ENCODE results near the gene ZNF618.
"Not testable (repeated sequence)": the region's sequence is repeated elsewhere in the genome, so short reads cannot be mapped to it uniquely, and the experiment has no call there.

Gene ZNF618

DNA sequence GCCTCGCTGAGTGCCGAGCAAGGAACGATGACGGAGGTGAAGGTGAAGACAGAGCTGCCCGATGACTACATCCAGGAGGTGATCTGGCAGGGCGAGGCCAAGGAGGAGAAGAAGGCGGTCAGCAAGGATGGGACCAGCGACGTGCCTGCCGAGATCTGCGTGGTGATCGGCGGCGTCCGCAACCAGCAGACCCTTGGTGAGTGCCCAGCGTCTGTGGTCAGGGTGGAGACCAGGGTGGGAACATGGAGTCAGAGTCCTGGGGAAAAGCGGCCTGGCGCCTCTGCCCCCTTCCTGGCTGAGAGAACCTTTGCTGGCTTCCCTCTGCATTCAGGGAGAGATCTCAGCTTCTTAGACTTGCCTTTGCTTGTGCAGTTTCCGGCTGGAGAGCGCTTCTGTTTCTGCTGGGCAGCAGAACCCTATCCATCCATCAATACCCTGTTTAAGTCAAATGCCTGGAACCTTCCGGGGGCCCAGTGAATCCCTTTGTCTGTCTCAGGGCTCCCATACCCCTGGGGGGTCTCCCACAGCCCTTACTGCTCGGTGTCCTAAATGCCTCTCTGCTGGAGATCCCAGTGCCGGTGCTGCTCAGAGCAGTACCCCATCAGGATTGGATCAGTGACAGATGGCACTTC, 112.4 kb downstream of the ZNF618 start:
- no peak for DNase-seq (ENCODE audit: low read depth)

DNA sequence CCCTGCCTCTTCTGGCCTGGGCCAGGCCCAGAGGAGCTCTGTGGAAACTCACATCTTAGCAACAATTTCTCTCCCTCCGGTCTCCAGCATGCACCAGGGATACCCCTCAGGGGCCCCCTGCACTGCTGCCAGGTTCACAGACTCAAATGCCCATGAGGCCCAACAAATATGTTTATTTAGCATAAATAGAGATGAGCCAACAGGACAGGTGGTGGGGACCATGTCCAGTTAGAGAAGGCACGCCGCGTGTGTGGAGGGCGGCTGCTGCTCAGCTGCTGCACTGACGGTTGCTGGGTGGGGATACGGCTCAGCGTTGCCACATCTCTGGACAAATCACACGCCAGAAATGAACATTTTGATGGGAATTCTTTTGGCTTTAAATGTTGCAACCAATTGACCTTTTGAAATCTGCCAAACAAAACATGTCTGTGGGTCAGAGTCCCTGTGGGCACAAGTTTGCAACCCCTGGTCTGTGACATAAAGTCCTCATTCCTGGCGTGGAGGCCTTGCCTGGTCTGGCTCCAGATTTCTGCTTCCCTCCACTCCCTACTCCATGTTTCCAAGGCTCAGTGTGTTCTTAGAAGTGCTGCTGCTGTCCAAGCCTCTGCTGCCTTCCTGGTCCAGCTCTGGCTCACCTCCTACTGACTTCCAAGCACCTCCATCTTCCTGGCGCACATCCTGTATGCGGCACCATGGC, 113.1 kb downstream of the ZNF618 start:
- no peak for DNase-seq (ENCODE audit: low read depth)

DNA sequence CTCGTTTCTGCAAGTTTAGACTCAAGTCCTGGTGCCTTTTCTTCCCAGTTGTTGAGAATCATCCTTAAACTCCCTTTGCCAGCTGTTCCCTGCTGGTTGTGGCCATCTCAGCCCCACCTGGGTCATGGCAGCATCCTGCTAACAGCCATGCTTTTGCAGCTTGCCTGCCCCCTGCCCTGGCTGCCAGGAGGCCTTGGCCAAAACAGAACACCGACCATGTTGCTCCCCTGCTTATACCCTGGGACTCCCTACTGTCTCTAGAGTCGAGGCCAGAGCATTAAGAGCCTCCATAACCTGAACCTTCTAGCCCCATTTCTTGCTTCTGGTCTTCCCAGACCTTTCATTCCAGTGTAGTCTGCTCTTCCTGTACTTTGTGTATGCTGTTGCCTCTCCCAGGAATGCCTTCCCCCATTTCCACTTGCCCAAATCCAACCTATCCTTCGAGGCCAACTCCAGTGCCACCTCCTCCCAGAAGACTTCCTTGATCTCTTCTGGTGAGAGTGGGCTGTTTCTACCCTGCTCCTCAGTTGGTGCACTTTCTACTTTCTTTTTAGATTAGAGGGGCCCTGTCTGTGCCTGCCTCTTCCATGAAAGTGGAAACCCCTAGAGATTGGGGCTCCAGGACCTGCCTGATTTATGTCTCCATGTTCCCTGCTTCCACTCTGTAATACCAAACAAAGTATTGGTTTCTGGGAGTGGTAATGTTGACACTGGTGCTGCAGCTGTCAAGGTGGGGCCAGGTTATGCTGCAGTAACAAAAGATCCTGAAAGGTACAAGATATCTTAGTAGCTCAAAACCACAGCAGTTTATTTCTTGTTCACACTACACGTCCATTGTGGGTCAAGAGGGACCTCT, 113.8 kb downstream of the ZNF618 start:
- DNase-seq (ENCODE audit: low read depth), result no peak

GRCh38 chr9:113990570-113990907, 114.4 kb downstream of the ZNF618 start:
- DNase-seq (ENCODE audit: low read depth), result no peak

- DNase-seq (ENCODE audit: low read depth), result no peak
Measured at GRCh38 chr9:113990975-113991471, 114.9 kb downstream of the ZNF618 start.

DNA sequence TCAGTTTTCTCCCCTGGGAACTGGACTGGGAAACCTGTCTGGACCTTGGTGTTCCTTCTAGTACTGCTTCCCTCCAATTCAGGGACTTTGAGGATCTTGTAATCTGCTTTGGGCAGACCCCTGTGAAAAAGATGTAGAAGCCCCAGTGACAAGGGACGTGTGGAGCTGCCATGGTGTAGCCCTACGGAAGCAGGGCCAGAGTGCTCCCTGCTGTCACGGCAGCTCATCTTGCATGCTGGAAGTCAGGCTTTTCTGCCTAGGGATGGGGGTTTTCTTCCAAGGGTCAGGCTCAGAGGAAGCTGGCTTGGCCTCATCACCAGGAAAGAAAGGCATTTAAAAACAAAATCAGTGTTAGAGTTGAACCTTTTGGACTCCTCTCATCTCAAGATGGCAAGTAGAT, 115.6 kb downstream of the ZNF618 start:
- no peak for DNase-seq (ENCODE audit: low read depth)

DNA sequence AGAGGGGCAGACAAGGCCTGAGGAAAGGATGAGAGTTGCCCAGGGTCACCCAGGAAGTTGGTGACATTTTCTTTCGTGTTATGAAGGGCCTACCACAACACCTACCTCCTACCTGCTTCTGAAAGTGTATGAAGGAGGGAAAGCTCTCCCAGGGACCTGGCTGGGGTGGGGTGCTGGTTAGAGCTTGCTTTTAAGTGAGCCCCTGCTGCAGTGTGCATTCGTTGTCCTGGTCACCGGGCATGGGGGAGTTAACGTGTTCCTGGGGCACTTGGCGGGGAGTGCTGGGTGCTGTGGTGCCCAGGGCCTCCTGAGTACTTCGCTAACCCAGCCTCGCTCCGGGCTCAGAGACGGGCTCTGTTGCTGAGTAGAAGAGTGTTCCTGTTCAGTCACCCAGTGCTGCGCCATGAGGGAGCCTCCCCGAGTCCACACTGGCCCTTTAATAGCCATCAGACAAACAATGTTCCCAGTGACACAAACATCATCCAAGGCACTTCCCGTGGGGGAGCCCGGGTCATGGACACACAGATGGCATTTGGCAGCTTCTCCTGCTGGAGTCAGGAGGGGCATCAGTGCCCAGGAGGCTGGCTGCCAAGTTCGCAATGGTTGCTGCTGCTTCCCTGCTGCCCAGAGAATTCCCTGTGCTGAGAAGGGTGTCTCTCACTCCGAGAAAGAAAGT, 116.3 kb downstream of the ZNF618 start:
- no peak for DNase-seq (ENCODE audit: low read depth)

DNA sequence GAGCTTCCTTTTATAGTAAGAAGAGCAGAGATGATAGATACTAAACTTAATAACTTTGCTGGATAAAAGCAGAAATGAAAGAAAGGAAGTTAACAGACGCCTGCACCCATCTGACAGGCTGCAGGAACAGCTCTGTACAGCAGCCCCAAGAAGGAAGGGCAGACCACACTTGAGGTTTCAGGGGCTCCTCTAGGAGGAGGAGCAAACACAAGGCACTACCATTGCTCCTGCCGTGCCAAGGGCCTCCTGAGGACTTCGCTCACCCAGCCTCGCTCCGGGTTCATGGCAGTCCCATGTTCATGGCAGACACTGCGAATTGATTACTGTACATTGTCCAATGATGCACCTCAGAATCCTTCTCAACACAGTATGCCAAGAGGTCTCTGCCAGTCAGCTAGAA, 116.9 kb downstream of the ZNF618 start:
- no peak for DNase-seq (ENCODE audit: low read depth)

DNA sequence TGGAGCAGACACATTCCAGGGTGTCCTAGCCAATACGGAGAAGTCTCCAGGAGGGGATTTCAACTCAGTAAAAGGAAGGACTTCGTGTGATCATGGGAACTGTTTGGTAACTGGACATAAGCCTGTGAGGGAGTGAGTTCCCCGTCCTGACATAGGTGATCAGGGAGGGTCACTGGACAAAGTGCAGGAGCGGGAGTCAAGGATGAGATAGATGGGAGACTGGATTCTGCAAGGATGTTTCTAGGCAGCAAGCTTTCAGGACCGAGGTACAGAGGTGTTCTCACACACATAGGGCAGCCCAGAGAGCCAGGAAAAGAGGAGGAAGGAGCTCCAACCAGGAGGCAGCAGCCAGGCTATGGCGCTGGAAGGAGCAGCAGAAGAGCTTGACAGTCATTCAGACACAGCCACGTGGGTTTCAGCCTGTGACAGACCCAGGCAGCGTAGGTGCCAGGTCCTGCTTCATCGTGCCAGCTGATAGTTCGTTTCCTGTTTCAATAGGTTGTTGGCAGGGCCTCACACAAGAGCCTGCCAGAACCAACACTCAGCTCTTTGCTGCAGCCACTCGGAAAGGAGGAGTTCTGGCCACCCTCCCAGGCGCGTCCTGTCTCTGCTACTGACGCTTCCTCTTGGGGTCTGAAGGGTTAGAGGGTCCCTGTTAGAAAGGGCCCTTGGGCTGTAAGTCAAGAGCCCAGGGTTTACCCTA, 117.9 kb downstream of the ZNF618 start:
- DNase-seq (ENCODE audit: low read depth), result no peak

GRCh38 chr9:113995401-113995800, 119.3 kb downstream of the ZNF618 start:
- no peak for DNase-seq (ENCODE audit: low read depth)

GRCh38 chr9:113995963-113996362, 119.9 kb downstream of the ZNF618 start:
- DNase-seq (ENCODE audit: low read depth), result no peak

DNA sequence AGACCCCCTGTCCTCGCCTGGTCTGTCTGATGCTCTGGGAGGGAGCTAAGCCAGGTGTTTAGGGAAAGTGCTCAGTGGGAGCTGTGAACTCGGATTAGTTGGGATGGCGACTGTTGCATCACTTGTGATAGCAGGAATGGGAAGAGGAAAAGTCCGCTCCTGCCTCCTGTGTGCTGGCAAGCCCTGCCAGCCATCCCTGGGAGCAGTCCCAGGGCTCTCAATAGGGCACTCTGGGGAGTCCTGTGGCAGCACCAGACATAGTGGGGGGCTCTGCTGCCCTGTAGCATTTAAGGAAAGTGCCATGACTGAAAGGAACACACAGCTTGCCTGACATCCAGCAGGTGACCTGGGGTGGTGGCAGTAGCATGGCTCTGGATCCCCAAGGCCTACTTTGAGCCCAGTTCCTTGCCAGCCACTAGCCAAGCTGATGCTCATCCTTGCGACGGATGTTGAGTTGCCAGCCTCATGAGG, 120.5 kb downstream of the ZNF618 start:
- DNase-seq (ENCODE audit: low read depth), result no peak

GRCh38 chr9:113997064-113997463, 121.0 kb downstream of the ZNF618 start:
- DNase-seq (ENCODE audit: low read depth), result not testable (repeated sequence)

DNA sequence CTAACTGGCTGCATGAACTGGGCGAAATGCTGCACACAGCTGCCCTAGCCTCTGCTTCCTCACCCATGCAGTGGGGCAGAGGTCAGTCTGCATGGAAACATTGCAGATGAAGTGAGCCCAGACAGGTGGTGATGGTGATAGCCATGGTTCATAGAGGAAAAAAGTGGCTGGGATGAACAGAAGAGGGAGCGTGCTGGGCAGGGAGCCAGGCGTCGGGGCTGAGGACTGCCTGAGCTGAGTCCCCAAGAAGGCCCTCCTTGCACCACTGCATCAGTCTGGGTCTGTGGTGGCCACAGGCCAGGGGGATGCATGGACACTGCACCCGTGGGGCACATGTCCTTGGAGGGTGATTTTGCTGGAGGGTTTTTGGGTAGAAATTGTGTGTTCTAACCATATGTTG, 121.5 kb downstream of the ZNF618 start:
- no peak for DNase-seq (ENCODE audit: low read depth)

DNA sequence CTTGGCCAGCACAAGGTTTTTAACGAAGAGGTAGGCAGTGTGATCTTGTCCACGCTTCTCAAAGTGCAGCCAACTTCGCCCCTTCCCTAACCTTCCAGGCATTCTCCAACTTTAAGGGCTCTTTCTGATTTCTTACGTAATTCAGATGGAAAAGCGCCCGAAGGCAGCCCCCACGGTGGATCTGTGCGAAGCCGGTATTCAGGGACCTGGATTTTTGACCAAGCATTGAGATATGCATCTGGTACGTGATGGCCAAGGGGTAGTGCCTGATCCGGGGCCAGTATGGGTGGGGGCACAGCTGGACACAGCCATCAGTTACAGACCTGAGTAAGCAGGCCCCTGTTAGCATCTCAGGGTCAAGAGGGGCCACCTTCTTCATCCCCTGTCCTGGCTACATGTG, 122.0 kb downstream of the ZNF618 start:
- DNase-seq (ENCODE audit: low read depth), result no peak

DNA sequence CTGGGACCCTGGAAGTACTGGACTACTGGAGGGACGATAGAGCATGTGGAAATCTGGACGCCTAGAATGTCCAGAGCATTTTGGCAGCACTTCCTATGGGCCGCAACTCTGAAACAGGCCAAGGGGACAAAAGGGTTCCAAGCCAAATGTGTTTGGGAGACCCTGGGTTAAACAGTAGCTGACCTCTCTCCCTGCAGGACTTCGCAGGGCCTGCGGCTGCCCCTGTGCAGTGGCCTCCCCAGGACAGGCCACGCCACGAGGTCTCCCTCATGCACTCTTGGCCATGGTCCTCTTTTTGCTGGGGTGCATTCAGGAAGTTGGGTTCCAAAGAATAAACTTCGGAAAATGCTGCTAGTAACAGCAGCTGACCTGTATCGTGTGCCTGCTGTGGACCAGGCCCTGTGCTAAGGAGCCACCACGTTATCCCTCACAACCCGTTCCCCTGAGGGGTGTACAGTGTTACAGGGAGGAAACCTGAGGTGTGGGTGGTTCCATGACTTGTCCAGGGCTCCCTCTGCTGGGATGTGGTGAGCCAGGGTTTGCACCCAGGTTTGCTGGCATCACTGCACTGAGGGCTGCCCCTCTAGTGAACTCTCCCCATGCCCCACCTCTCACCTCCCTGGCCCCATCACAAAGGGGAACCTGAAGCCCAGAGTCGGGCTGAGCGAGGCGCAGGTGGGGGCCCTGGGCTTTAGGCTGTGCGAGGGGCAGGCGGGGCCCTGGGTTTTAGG, 122.6 kb downstream of the ZNF618 start:
- peak; percentile 21 for DNase-seq (ENCODE audit: low read depth)

- DNase-seq (ENCODE audit: low read depth), result no peak
Measured at GRCh38 chr9:113999256-114000062, 123.3 kb downstream of the ZNF618 start.

DNA sequence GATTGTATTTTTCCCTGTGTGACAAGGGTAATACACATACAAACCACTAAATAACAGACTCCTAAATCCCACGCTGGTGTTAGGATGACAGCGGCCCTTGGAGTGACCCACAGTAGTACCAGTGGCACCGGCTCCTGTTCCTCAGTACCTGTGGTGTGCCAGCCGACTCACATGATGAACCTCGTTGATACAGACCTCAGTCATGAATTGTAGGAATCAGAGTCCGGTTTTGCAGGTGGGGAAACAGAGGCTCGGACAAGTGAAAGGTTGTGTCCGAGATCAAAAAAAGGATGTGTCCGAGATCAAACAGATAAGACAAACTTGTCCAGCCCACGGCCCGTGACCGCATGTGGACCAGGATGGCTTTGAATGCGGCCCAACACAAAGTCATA, 124.0 kb downstream of the ZNF618 start:
- DNase-seq (ENCODE audit: low read depth), result no peak

GRCh38 chr9:114000671-114001409, 124.7 kb downstream of the ZNF618 start:
- DNase-seq (ENCODE audit: low read depth), result peak; percentile 9

- no peak for DNase-seq (ENCODE audit: low read depth)
Measured at GRCh38 chr9:114001410-114001685, 125.2 kb downstream of the ZNF618 start.
